H1 (cell line): Measurements from ENCODE around the gene SLC39A7. TPM values are rescaled to one million over a fixed set of nuclear protein-coding genes. Genes with fewer than 3 reads are reported as not detected.

Experiments
- CTCF ChIA-PET: fragments of 300-600 bp; sonication (Branson Sonifier 250); formaldehyde crosslinking; loops from one replicate; lab custom pipeline; 2021; ENCODE audit not compliant: partially characterized antibody; lab: Charles Lee
- POLR2A ChIA-PET: fragments of 300-600 bp; sonication (Branson Sonifier 250); formaldehyde crosslinking; loops from one replicate; lab custom pipeline; 2021; ENCODE audit warnings: inconsistent platforms; ENCODE audit not compliant: partially characterized antibody; lab: Charles Lee
- DNase-seq, 2 experiments: peaks; one replicate each; pipeline versions ENCODE4 v3.0.0 to v3.0.0-alpha.2; 2010 to 2022; ENCODE audit warnings: low spot score in 2 of 2, low read depth in 1 of 2, mixed read lengths in 1 of 2
- FAIRE-seq: peaks from 2 replicates; lab custom pipeline; 2011; peaks lifted over from hg19 to GRCh38; lab: Jason Lieb, UNC
- H2AFZ ChIP-seq: 2 replicates; pipeline ENCODE4 v1.8.1; 2012; ENCODE audit warnings: low read length, inconsistent platforms
- H2AK5ac ChIP-seq: 2 replicates; pipeline ENCODE4 v1.6.1; 2013; ENCODE audit warnings: low read depth, low read length
- H2BK120ac ChIP-seq: replicated peaks from 2 replicates; pipeline ENCODE3; 2013; ENCODE audit warnings: low read depth, low read length, inconsistent platforms
- H2BK12ac ChIP-seq: 2 replicates; pipeline ENCODE4 v1.6.1; 2013; ENCODE audit warnings: low read depth, low read length
- H2BK15ac ChIP-seq: 2 replicates; pipeline ENCODE4 v1.6.1; 2013; ENCODE audit warnings: low read length
- H2BK20ac ChIP-seq: 2 replicates; pipeline ENCODE4 v1.6.1; 2013; ENCODE audit warnings: low read length
- H2BK5ac ChIP-seq: 2 replicates; pipeline ENCODE4 v1.6.1; 2013; ENCODE audit warnings: low read depth, low read length
- H3K14ac ChIP-seq: 2 replicates; pipeline ENCODE4 v1.6.1; 2013; ENCODE audit warnings: inconsistent platforms; ENCODE audit not compliant: insufficient read length
- H3K18ac ChIP-seq: 2 replicates; pipeline ENCODE4 v1.6.1; 2013; ENCODE audit warnings: low read length; ENCODE audit errors: extremely low read depth
- H3K23ac ChIP-seq: 2 replicates; pipeline ENCODE4 v1.6.1; 2013; ENCODE audit warnings: inconsistent platforms; ENCODE audit not compliant: insufficient read length
- H3K23me2 ChIP-seq: 2 replicates; pipeline ENCODE4 v1.6.1; 2013; ENCODE audit warnings: low read depth, low read length
- H3K27ac ChIP-seq: 2 replicates; pipeline ENCODE4 v1.6.1; 2011; ENCODE audit warnings: low read depth, low read length, inconsistent platforms
- H3K27me3 ChIP-seq, 4 experiments: replicated peaks in 1 of 4; 1 replicate in 1 of 4; 2 replicates in 3 of 4; pipeline versions ENCODE4 v1.6.1 to v1.8.1; 2011 to 2013; ENCODE audit warnings: low read length in 3 of 4, mild to moderate bottlenecking in 3 of 4, inconsistent platforms in 2 of 4, mixed read lengths in 2 of 4, moderate library complexity in 1 of 4; ENCODE audit not compliant: control insufficient read depth in 3 of 4, insufficient read depth in 3 of 4; ENCODE audit errors: extremely low read depth in 1 of 4
- H3K36me3 ChIP-seq, 4 experiments: 2 replicates each; pipeline versions ENCODE4 v1.6.1 to v1.8.1; 2011 to 2013; ENCODE audit warnings: mild to moderate bottlenecking in 4 of 4, low read length in 3 of 4, moderate library complexity in 2 of 4, control low read depth in 1 of 4, inconsistent platforms in 1 of 4; ENCODE audit not compliant: insufficient read depth in 4 of 4, control insufficient read depth in 2 of 4
- H3K4ac ChIP-seq: replicated peaks from 2 replicates; pipeline ENCODE3; 2013; ENCODE audit warnings: low read length, low read depth, mixed read lengths, inconsistent platforms; ENCODE audit not compliant: insufficient read length
- H3K4me1 ChIP-seq, 4 experiments: replicated peaks in 1 of 4; 1 replicate in 1 of 4; 2 replicates in 3 of 4; pipeline versions ENCODE4 v1.6.1 to v1.8.1; 2011 to 2013; ENCODE audit warnings: low read length in 3 of 4, inconsistent platforms in 2 of 4, mixed read lengths in 1 of 4; ENCODE audit not compliant: insufficient read depth in 4 of 4, control insufficient read depth in 3 of 4
- H3K4me2 ChIP-seq, 2 experiments: 2 replicates each; pipeline versions ENCODE4 v1.6.1 to v1.8.1; 2011 to 2013; ENCODE audit warnings: low read depth in 2 of 2, low read length in 2 of 2, control low read depth in 1 of 2, inconsistent platforms in 1 of 2, mild to moderate bottlenecking in 1 of 2; ENCODE audit not compliant: insufficient read depth in 1 of 2
- H3K4me3 ChIP-seq, 4 experiments: fragments of 200-600, 300-600 bp in 1 of 4; sonication (generic), shearing (Covaris generic), sonication (Bioruptor Twin) in 1 of 4; 2 replicates each; pipeline versions ENCODE4 v1.5.1 to v1.8.1; 2011 to 2016; ENCODE audit warnings: low read length in 4 of 4, low read depth in 3 of 4, control low read depth in 2 of 4, inconsistent platforms in 2 of 4, mild to moderate bottlenecking in 2 of 4, mixed read lengths in 1 of 4, moderate library complexity in 1 of 4; ENCODE audit not compliant: insufficient read depth in 2 of 4; ENCODE audit errors: extremely low read depth in 1 of 4
- H3K56ac ChIP-seq: replicated peaks from 2 replicates; pipeline ENCODE3; 2013; ENCODE audit warnings: low read depth, mild to moderate bottlenecking, mixed read lengths, low read length, inconsistent platforms; ENCODE audit not compliant: insufficient read length
- H3K79me1 ChIP-seq: 2 replicates; pipeline ENCODE4 v1.6.1; 2013; ENCODE audit warnings: low read depth, low read length, control low read depth
- H3K79me2 ChIP-seq, 2 experiments: 2 replicates each; pipeline versions ENCODE4 v1.6.1 to v1.8.1; 2012 to 2013; ENCODE audit warnings: low read length in 2 of 2, mild to moderate bottlenecking in 2 of 2, inconsistent platforms in 1 of 2; ENCODE audit not compliant: insufficient read depth in 2 of 2, control insufficient read depth in 1 of 2
- H3K9ac ChIP-seq, 4 experiments: replicated peaks in 1 of 4; 1 replicate in 1 of 4; 2 replicates in 3 of 4; pipeline versions ENCODE4 v1.6.1 to v1.8.1; 2011 to 2013; ENCODE audit warnings: low read depth in 3 of 4, low read length in 3 of 4, control low read depth in 2 of 4, mild to moderate bottlenecking in 2 of 4, moderate library complexity in 2 of 4, inconsistent platforms in 1 of 4; ENCODE audit errors: extremely low read depth in 1 of 4
- H3K9me3 ChIP-seq, 2 experiments: 2 replicates each; pipeline versions ENCODE4 v1.6.1 to v1.8.1; 2012 to 2013; ENCODE audit warnings: mild to moderate bottlenecking in 2 of 2, moderate library complexity in 2 of 2, control low read depth in 1 of 2, inconsistent platforms in 1 of 2, low read depth in 1 of 2, low read length in 1 of 2, mixed read lengths in 1 of 2; ENCODE audit not compliant: insufficient read depth in 2 of 2
- H4K20me1 ChIP-seq, 2 experiments: replicated peaks in 1 of 2; 2 replicates each; pipeline versions ENCODE3 to v1.8.1; 2011 to 2013; ENCODE audit warnings: inconsistent platforms in 2 of 2, low read length in 2 of 2, mild to moderate bottlenecking in 1 of 2; ENCODE audit not compliant: insufficient read depth in 2 of 2, control insufficient read depth in 1 of 2
- H4K5ac ChIP-seq: 2 replicates; pipeline ENCODE4 v1.6.1; 2013; ENCODE audit warnings: low read length, low read depth, mixed read lengths, inconsistent platforms; ENCODE audit not compliant: insufficient read length
- H4K8ac ChIP-seq: 2 replicates; pipeline ENCODE4 v1.8.0; 2013; ENCODE audit warnings: mild to moderate bottlenecking, moderate library complexity, low read length, inconsistent platforms; ENCODE audit not compliant: insufficient read depth; ENCODE audit errors: extremely low read depth
- H4K91ac ChIP-seq: replicated peaks from 2 replicates; pipeline ENCODE3; 2013; ENCODE audit warnings: low read length, mixed read lengths, inconsistent platforms; ENCODE audit not compliant: insufficient read length
- BACH1 ChIP-seq: IDR thresholded peaks from 2 replicates; pipeline ENCODE4 v1.6.1; 2012; ENCODE audit warnings: low read length, improper control_type of control experiment
- HDAC2 ChIP-seq, 2 experiments: fragments of 300-600 bp in 1 of 2; sonication (generic) in 1 of 2; IDR thresholded peaks; 2 replicates each; pipeline ENCODE4 v1.6.1; 2011 to 2012; ENCODE audit warnings: low read depth in 2 of 2, low read length in 2 of 2, mild to moderate bottlenecking in 2 of 2, moderate library complexity in 2 of 2, borderline replicate concordance in 1 of 2, inconsistent platforms in 1 of 2
- KDM4A ChIP-seq: IDR thresholded peaks from one replicate; pipeline ENCODE4 v1.7.1; 2012; ENCODE audit warnings: low read depth, mild to moderate bottlenecking, moderate library complexity, low read length, inconsistent platforms; ENCODE audit not compliant: severe bottlenecking
- POLR2A ChIP-seq, 2 experiments: IDR thresholded peaks; 1 replicate in 1 of 2; 2 replicates in 1 of 2; pipeline ENCODE4 v1.6.1; 2011; ENCODE audit warnings: low read depth in 2 of 2, low read length in 2 of 2, mild to moderate bottlenecking in 2 of 2; ENCODE audit errors: control extremely low read depth in 1 of 2
- RAD21 ChIP-seq, 2 experiments: IDR thresholded peaks in 1 of 2; conservative IDR thresholded peaks in 1 of 2; 2 replicates each; pipeline ENCODE4 v1.6.1; 2011; ENCODE audit warnings: low read depth in 2 of 2, low read length in 2 of 2, improper control_type of control experiment in 1 of 2, inconsistent platforms in 1 of 2, mild to moderate bottlenecking in 1 of 2, moderate library complexity in 1 of 2
- SUZ12 ChIP-seq: fragments of 200-600 bp; sonication (generic); IDR thresholded peaks from 2 replicates; pipeline ENCODE4 v1.6.1; 2012; ENCODE audit warnings: mild to moderate bottlenecking, inconsistent platforms, low read length, moderate library complexity, mixed read lengths
- TAF7 ChIP-seq: optimal IDR thresholded peaks from 2 replicates; pipeline ENCODE3; 2011; ENCODE audit warnings: low read depth, mild to moderate bottlenecking, inconsistent platforms, low read length, moderate library complexity, borderline replicate concordance
- TBP ChIP-seq: IDR thresholded peaks from 2 replicates; pipeline ENCODE4 v1.6.1; 2011; ENCODE audit warnings: low read depth, low read length, improper control_type of control experiment
- WGBS, 2 experiments: shearing (Covaris generic) in 1 of 2; methylation state at CpG; one replicate each; pipeline versions ENCODE4 v1.1.6 to v1.1.7; 2013 to 2015; ENCODE audit warnings: low lambda C conversion rate in 2 of 2, mixed read lengths in 2 of 2, inconsistent platforms in 1 of 2, low coverage in 1 of 2, missing lambda C conversion rate in 1 of 2; ENCODE audit not compliant: insufficient replicate concordance in 2 of 2, insufficient coverage in 1 of 2, insufficient read length in 1 of 2; ENCODE audit errors: extremely low coverage in 1 of 2, missing lambda C conversion rate in 1 of 2; 5-methylcytosine and 5-hydroxymethylcytosine counted together
- polyA plus RNA-seq, 7 experiments: library from polyadenylated mRNA; depleted of rRNA in 3 of 7; stranded (reverse) in 5 of 7; unstranded in 2 of 7; fragments of >200 nt in 5 of 7; fragments of 200-250 nt in 2 of 7; gene quantifications; 1 replicate in 5 of 7; 2 replicates in 1 of 7; 4 replicates in 1 of 7; pipeline versions ENCODE4 v1.2.1 to v1.2.3, GENCODE V29; 2011 to 2013; ENCODE audit warnings: missing spikeins in 2 of 7, mixed read lengths in 2 of 7
- total RNA-seq: library from RNA; stranded (reverse); fragmentation: NEBNext Ultra II Directional; extraction: Animal tissue kit (Norgen Biotek cat#: 25700); gene quantifications from 2 replicates; pipeline ENCODE4 v1.2.1, GENCODE V29; 2021
- TF ChIP-seq, protein P1 (sequence below): IDR thresholded peaks from 2 replicates; pipeline ENCODE4 v1.6.1; 2012; ENCODE audit warnings: inconsistent platforms
- TF ChIP-seq, protein P2 (sequence below): IDR thresholded peaks from 2 replicates; pipeline ENCODE4 v1.6.1; 2012; ENCODE audit warnings: low read length, inconsistent platforms

SLC39A7 gene
- total and polyA plus RNA-seq, 2 of the 8 experiments (the other 6 are each of a cell fraction or from before 2014, with no cell fraction given), result 63.3 to 123 TPM

DNA sequence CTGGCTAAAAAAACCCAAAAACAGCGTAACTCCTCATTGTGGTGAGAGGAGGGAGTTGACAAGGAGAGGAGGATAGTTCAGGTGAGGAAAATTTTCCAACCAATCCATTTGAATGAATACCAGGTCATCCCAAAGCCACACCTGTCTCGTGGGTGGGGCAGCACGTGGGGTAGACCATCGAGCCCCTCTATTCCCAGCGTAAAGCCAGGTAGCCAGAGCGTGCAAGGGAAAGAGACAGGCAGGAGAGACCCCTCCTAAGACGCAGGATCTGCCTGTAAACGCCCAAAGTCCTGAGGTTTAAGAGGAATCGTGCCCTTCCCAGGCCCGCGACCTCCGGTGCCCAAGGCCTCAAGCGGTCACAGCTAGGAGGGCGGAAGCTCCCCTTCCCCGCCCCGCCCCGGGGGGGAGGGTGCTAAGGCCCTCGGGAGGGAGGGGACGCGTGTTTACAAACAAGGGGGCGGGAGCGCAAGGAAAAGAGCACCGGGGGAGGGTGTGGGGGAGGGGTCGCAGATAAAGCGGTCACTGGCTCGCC lies 914 bp upstream of the SLC39A7 start:
- Histone ChIP-seq H3K56ac (no peak overlapping the region), H2BK12ac (no peak overlapping the region; the same call in 1 of the 2 replicates), H3K23ac (no peak overlapping the region), H3K4me2 (peak overlapping the region; percentile 96 to 99), H4K20me1 (peaks cover 5 to 23% of the 10 kb centered on the region in 2 experiments), H3K36me3 (peaks cover 7 to 30% (median 20%) of the 10 kb centered on the region in 4 experiments), H3K23me2 (peaks cover 14% of the 10 kb centered on the region), H2BK120ac (no peak overlapping the region), H3K27ac (peak overlapping the region; percentile 93; the same call in 1 of the 2 replicates), H2BK5ac (peak overlapping the region; percentile 96), H3K4me3 (peak overlapping the region; percentile 87 to 89 (median 88)), H3K14ac (no peak overlapping the region), H3K18ac (peak overlapping the region; percentile 26), H3K4me1 (peaks cover 8 to 24% (median 9%) of the 10 kb centered on the region in 4 experiments), H3K4ac (no peak overlapping the region), H2BK20ac (no peak overlapping the region), H2BK15ac (no peak overlapping the region), H4K91ac (no peak overlapping the region), H3K79me2 (peaks cover 3 to 22% of the 10 kb centered on the region in 2 experiments; a peak in 3 of 4 replicates), H4K5ac (no peak overlapping the region), H2AK5ac (no peak overlapping the region; the same call in 1 of the 2 replicates), H4K8ac (no peak overlapping the region), H3K27me3 (no peaks in the 10 kb centered on the region), H3K79me1 (peaks cover 16% of the 10 kb centered on the region), H3K9ac (peak overlapping the region; percentile 42 to 96 (median 62); a peak in 6 of 7 replicates), H3K9me3 (no peaks in the 10 kb centered on the region), H2AFZ (peak overlapping the region; percentile 51; the same call in 1 of the 2 replicates)
- POLR2A ChIA-PET, result interaction anchor here (0.6 to 1.7 kb wide), 10 partner anchors 10 to 229 kb away, joined by 3 to 7 read pairs (median 3); partner anchors contain the start of genes B3GALT4, RPS18 and VPS52
- FAIRE-seq, result no peak
- CTCF ChIA-PET, result interaction anchor here (2.8 to 3.1 kb wide), 3 partner anchors 10 to 49 kb away, joined by 8 to 30 read pairs (median 26); no protein-coding TSS in a partner anchor
- peak in 1 of 2 experiments; percentile 73 for DNase-seq
- WGBS, 2 experiments, result 5% methylated on average over 14 of the region's 26 CpGs; no CpG with 5 or more reads in 1 of the 2 experiments
- TF ChIP-seq TBP (no peak), RAD21 (IDR thresholded peaks at IDR 0.05 in 1 of 2, conservative IDR thresholded peaks at IDR 0.05 in 1 of 2; ENCODE audit: low read depth in 2 of 2, low read length in 2 of 2) (no peak), TAF7 (no peak), KDM4A (no peak), POLR2A (IDR thresholded peaks at IDR 0.05; ENCODE audit: control extremely low read depth in 1 of 2, low read depth in 2 of 2, low read length in 2 of 2) (no peak), BACH1 (no peak), HDAC2 (IDR thresholded peaks at IDR 0.05; ENCODE audit: borderline replicate concordance in 1 of 2, low read depth in 2 of 2, low read length in 2 of 2) (no peak), SUZ12 (no peak)
- TF ChIP-seq, protein P1, sequence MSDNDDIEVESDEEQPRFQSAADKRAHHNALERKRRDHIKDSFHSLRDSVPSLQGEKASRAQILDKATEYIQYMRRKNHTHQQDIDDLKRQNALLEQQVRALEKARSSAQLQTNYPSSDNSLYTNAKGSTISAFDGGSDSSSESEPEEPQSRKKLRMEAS, result no peak
- TF ChIP-seq, protein P2, sequence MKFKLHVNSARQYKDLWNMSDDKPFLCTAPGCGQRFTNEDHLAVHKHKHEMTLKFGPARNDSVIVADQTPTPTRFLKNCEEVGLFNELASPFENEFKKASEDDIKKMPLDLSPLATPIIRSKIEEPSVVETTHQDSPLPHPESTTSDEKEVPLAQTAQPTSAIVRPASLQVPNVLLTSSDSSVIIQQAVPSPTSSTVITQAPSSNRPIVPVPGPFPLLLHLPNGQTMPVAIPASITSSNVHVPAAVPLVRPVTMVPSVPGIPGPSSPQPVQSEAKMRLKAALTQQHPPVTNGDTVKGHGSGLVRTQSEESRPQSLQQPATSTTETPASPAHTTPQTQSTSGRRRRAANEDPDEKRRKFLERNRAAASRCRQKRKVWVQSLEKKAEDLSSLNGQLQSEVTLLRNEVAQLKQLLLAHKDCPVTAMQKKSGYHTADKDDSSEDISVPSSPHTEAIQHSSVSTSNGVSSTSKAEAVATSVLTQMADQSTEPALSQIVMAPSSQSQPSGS, result no peak
